ENCODE measurements around the gene SARS2. TPM values are rescaled to one million over a fixed set of nuclear protein-coding genes. Genes with fewer than 3 reads are reported as not detected.
"Not testable (repeated sequence)": the region's sequence is repeated elsewhere in the genome, so short reads cannot be mapped to it uniquely, and the experiment has no call there.

The SARS2 gene
- total RNA-seq, 2 donors from 2014 or later = 15.4 to 33.3 TPM

DNA sequence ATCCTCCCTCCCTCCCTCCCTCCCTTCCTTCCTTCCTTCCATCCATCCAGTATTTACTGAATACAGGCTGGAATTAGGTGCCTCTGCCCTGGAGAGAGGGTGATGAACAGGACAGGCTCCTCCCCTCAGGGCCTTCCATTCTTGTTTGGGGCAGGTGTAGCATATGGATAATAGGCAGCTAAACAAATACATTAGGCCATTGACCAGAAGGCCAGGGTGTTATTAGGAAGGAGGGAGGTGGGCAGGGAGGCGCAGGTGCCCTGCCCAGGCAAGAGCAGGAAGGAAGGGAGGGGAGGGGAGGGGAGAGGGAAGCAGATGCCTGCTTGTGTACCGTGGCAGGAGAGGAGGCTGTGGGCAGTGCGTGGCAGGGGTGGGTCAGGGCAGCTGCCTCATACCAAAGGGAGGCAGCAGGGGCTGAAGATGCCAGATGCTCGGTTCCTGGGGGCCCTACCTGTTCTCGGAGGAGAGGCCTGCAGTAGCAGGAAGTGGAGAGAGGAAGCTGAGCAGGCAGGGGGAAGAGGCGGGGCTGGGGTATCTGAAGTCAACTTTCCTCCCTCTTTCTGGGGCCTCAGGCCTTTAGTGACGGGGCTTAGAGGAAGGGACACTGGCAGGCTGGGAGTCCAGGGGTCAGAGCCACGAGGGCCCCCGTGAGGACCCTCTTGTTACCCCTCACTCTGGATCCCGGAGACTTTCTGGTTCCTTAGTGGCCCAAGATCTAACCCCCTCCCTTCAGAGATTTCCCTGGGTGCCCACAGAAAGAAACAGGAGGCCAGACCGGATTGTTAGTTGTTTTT lies 52.6 kb downstream of the SARS2 start, which contains the start of gene RINL:
RINL (minus strand) TSS at position 495 of the 794 bp plus-strand sequence. CDS start 1,533 bp downstream, outside the sequence.
- intact Hi-C loops (cut with DNase I, micrococcal nuclease) = no loop called here
- peak; percentile 70 to 75 for DNase-seq
- ATAC-seq = peak; percentile 83

GRCh38 chr19:38875656-38876395 lies 54.7 kb downstream of the SARS2 start:
- no peak for ATAC-seq

DNA sequence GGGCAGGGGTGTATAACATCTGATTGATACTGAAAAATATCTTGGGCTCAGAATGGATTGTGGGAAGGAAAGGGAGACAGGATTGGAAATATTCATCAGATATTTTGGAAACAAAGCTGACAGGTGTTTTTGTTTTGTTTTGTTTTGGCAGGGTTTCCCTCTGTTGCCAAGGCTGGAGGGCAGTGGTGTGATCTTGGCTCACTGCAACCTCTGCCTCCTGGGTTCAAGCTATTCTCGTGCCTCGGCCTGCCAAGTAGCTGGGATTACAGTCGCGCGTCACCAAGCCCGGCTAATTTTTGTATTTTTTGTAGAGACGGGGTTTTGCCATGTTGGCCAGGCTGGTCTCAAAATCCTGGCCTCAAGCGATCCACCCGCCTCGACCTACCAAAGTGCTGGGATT lies 57.2 kb downstream of the SARS2 start:
- intact Hi-C loops (cut with DNase I, micrococcal nuclease); DNase-seq; ATAC-seq: not testable (repeated sequence)

More at GRCh38 chr19:38875656-38876395, 54.7 kb downstream of the SARS2 start:
- intact Hi-C loops (cut with DNase I, micrococcal nuclease) = no loop called here
- DNase-seq = no peak

DNA sequence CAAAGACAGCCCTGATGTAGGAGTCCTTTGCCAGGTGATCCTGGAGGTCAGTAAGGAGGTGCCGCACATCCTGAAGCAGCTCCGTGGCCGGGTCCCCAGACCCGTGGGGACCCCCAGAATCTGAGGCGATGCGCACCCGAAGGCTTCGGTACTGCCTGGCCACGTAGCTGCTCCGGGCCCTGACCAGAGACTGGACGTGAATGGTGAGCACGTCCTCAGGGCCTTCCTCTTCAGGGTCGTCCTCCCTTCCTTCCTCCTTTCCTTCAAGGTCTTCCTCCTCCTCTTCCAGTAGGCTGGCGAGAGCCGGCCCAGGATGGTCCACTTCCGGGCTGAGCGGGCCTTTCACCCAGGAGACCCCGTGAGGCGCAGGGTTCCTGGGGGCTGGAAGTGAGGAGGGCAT lies 60.0 kb downstream of the SARS2 start:
- DNase-seq (no peak), ATAC-seq (no peak)
- intact Hi-C loops (cut with DNase I, micrococcal nuclease) = no loop called here

- DNase-seq = peak; percentile 86 to 92
- peak; percentile 91 for ATAC-seq
- intact Hi-C loops (cut with DNase I, micrococcal nuclease) = no loop called here
These were observed 60.5 kb downstream of the SARS2 start for GRCh38 chr19:38869836-38870607.

GRCh38 chr19:38869160-38869835 lies 61.3 kb downstream of the SARS2 start:
- intact Hi-C loops (cut with DNase I, micrococcal nuclease) = no loop called here
- DNase-seq = peak; percentile 51 to 58
- ATAC-seq = no peak

GRCh38 chr19:38868551-38868950 lies 62.0 kb downstream of the SARS2 start:
- DNase-seq = no peak
- ATAC-seq = no peak
- intact Hi-C loops (cut with DNase I, micrococcal nuclease) = no loop called here

DNA sequence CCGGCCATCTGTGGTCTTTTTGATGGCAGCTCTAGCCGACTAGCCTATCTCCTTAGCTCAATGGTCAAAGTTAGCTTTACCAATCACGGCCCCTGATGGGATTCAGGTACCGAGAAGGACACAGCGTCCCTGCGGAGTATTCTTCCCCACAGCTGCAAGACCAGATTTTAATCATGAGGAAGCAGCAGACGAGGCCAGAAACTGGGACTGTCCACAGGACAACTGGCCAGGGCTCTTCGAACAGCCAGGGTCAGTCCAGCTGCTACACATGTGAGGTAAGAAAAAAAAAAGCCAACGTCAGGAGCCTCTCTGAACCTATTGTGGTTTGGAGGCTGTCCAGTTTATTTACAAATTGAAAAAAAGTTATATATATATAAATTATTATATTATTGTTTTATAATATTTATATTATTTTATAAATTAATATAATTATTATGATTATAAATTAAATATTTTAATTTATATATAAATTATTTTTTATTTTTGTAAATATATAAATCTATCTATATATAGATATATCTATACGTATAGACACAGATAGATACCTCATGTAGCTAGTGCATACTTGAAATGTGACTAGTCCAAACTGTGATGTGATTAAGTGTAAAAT lies 63.3 kb downstream of the SARS2 start:
- ATAC-seq = no peak
- no peak for DNase-seq
- intact Hi-C loops (cut with DNase I, micrococcal nuclease) = no loop called here

Other genes starting within 250 kb of the SARS2 start
- 10 to 100 TPM; 10.1 to 10.2 TPM for gene CAPN12, start 186.3 kb downstream of the SARS2 start, total RNA-seq
- gene LGALS7, start 157.2 kb downstream of the SARS2 start, total RNA-seq = not detected
- gene LGALS7B, start 141.6 kb downstream of the SARS2 start, total RNA-seq = not detected
- gene LGALS4, start 117.8 kb downstream of the SARS2 start, total RNA-seq = 1,000 to 10,000 TPM; 7,382 to 8,588 TPM
- 100 to 1,000 TPM; 292 to 483 TPM for gene ECH1, start 99.0 kb downstream of the SARS2 start, total RNA-seq
- 100 to 1,000 TPM; 269 to 281 TPM for gene HNRNPL, start 80.8 kb downstream of the SARS2 start, total RNA-seq
- gene RINL, start 52.5 kb downstream of the SARS2 start, total RNA-seq = 1 to 10 TPM; 3.2 to 3.4 TPM
- gene SIRT2, start 31.1 kb downstream of the SARS2 start, total RNA-seq = 10 to 100 TPM; 32.9 to 39.9 TPM
- gene NFKBIB, start 30.8 kb downstream of the SARS2 start, total RNA-seq = 10 to 100 TPM; 32.1 to 38.8 TPM
- under 1 TPM in 1 of 2 donors, not detected in 1; 0.55 TPM for gene CCER2, start 18.6 kb downstream of the SARS2 start, total RNA-seq
- gene MRPS12, start 181 bp upstream of the SARS2 start, total RNA-seq = 10 to 100 TPM; 36.3 to 50.4 TPM
- 1 to 10 TPM; 1.1 to 3.3 TPM for gene FBXO17, start 45.0 kb upstream of the SARS2 start, total RNA-seq
- 1 to 10 TPM in 1 of 2 donors, not detected in 1; 2.8 TPM for gene FBXO27, start 101.8 kb upstream of the SARS2 start, total RNA-seq
- not detected for gene ACP7, start 153.6 kb upstream of the SARS2 start, total RNA-seq
- gene PAK4, start 195.0 kb upstream of the SARS2 start, total RNA-seq = 10 to 100 TPM; 85.0 to 96.9 TPM